HepG2 (cell line): ENCODE data around the gene ZNF282. TPM values are rescaled to one million over a fixed set of nuclear protein-coding genes. Genes with fewer than 3 reads are reported as not detected.

ENCODE experiments used
- AKAP8 ChIP-seq: sonication (generic); formaldehyde crosslinking; IDR thresholded peaks from 2 replicates; pipeline ENCODE4 v1.5.1; 2020; ENCODE audit warnings: mild to moderate bottlenecking, missing genetic modification reagents
- ARHGAP35 ChIP-seq: sonication (generic); formaldehyde crosslinking; IDR thresholded peaks from 2 replicates; pipeline ENCODE4 v1.9.0; 2022; ENCODE audit warnings: mild to moderate bottlenecking, inconsistent platforms, moderate library complexity, missing genetic modification reagents, borderline replicate concordance
- GABPB1 ChIP-seq: IDR thresholded peaks from 2 replicates; pipeline ENCODE4 v1.6.1; 2016; ENCODE audit warnings: mild to moderate bottlenecking, missing genetic modification reagents, moderate library complexity, missing compliant biosample characterization
- GATAD1 ChIP-seq: IDR thresholded peaks from 2 replicates; pipeline ENCODE4 v1.6.1; 2016; ENCODE audit warnings: missing genetic modification reagents, missing compliant biosample characterization
- KMT2B ChIP-seq: IDR thresholded peaks from 2 replicates; pipeline ENCODE4 v1.6.1; 2016; ENCODE audit warnings: missing genetic modification reagents, missing compliant biosample characterization
- MIXL1 ChIP-seq: IDR thresholded peaks from 2 replicates; pipeline ENCODE4 v1.6.1; 2016
- MYNN ChIP-seq: sonication (generic); formaldehyde crosslinking; IDR thresholded peaks from 2 replicates; pipeline ENCODE4 v1.4.0; 2020; ENCODE audit warnings: mild to moderate bottlenecking, low read depth, missing genetic modification reagents
- PHF21A ChIP-seq: sonication (generic); formaldehyde crosslinking; IDR thresholded peaks from 2 replicates; pipeline ENCODE4 v1.5.0; 2020; ENCODE audit warnings: mild to moderate bottlenecking, missing genetic modification reagents
- PHF8 ChIP-seq: sonication (generic); formaldehyde crosslinking; IDR thresholded peaks from 2 replicates; pipeline ENCODE4 v1.5.0; 2020; ENCODE audit warnings: missing genetic modification reagents
- POLR2G ChIP-seq: fragments of 200-400 bp; formaldehyde crosslinking; IDR thresholded peaks from 2 replicates; pipeline ENCODE4 v1.6.1; 2018; ENCODE audit warnings: mild to moderate bottlenecking, low read depth, low read length, moderate library complexity
- RFXAP ChIP-seq: sonication (generic); formaldehyde crosslinking; IDR thresholded peaks from 2 replicates; pipeline ENCODE4 v1.4.0; 2020; ENCODE audit warnings: missing genetic modification reagents, borderline replicate concordance
- SALL1 ChIP-seq: sonication (generic); formaldehyde crosslinking; IDR thresholded peaks from 2 replicates; pipeline ENCODE4 v1.8.0; 2022; ENCODE audit warnings: mild to moderate bottlenecking, missing genetic modification reagents
- SMC3 ChIP-seq: IDR thresholded peaks from 2 replicates; pipeline ENCODE4 v1.6.1; 2011; ENCODE audit warnings: low read length, improper control_type of control experiment
- SSRP1 ChIP-seq: IDR thresholded peaks from 2 replicates; pipeline ENCODE4 v1.6.1; 2016; ENCODE audit warnings: control low read depth
- TARDBP ChIP-seq: sonication (generic); formaldehyde crosslinking; IDR thresholded peaks from 2 replicates; pipeline ENCODE4 v1.8.0; 2022; ENCODE audit warnings: mild to moderate bottlenecking, missing genetic modification reagents
- TBX2 ChIP-seq: sonication (generic); formaldehyde crosslinking; IDR thresholded peaks from 2 replicates; pipeline ENCODE4 v1.5.0; 2020; ENCODE audit warnings: missing genetic modification reagents, mild to moderate bottlenecking, borderline replicate concordance
- YEATS4 ChIP-seq: sonication (generic); formaldehyde crosslinking; IDR thresholded peaks from 2 replicates; pipeline ENCODE4 v1.4.0; 2020; ENCODE audit warnings: missing genetic modification reagents, borderline replicate concordance
- ZNF101 ChIP-seq: sonication (generic); formaldehyde crosslinking; IDR thresholded peaks from 2 replicates; pipeline ENCODE4 v1.4.0; 2020; ENCODE audit warnings: mild to moderate bottlenecking, low read depth, missing genetic modification reagents, borderline replicate concordance
- ZNF124 ChIP-seq: sonication (generic); formaldehyde crosslinking; IDR thresholded peaks from 2 replicates; pipeline ENCODE4 v1.4.0; 2020; ENCODE audit warnings: missing genetic modification reagents
- ZNF138 ChIP-seq: sonication (generic); formaldehyde crosslinking; IDR thresholded peaks from 2 replicates; pipeline ENCODE4 v1.5.0; 2020; ENCODE audit warnings: mild to moderate bottlenecking, low read depth, missing genetic modification reagents
- ZNF143 ChIP-seq: sonication (generic); formaldehyde crosslinking; IDR thresholded peaks from 2 replicates; pipeline ENCODE4 v1.4.0; 2020; ENCODE audit warnings: missing genetic modification reagents
- ZNF496 ChIP-seq: sonication (generic); formaldehyde crosslinking; IDR thresholded peaks from 2 replicates; pipeline ENCODE4 v1.8.1; 2023; ENCODE audit warnings: mild to moderate bottlenecking, moderate library complexity, missing genetic modification reagents; ENCODE audit not compliant: insufficient replicate concordance
- ZNF569 ChIP-seq: sonication (generic); formaldehyde crosslinking; IDR thresholded peaks from 2 replicates; pipeline ENCODE4 v1.5.0; 2020; ENCODE audit warnings: mild to moderate bottlenecking, missing genetic modification reagents, moderate library complexity, borderline replicate concordance
- ZNF816 ChIP-seq: sonication (generic); formaldehyde crosslinking; IDR thresholded peaks from 2 replicates; pipeline ENCODE4 v1.8.0; 2022; ENCODE audit warnings: missing genetic modification reagents, mild to moderate bottlenecking, borderline replicate concordance
- polyA plus RNA-seq, 8 experiments: library from polyadenylated mRNA; depleted of rRNA in 3 of 8; stranded (reverse) in 7 of 8; unstranded in 1 of 8; fragments of >200 nt; fragmentation: Illumina TruSeq in 4 of 8; extraction: Trizol in 4 of 8; gene quantifications; 2 replicates each; pipeline versions ENCODE4 v1.2.1 to v1.2.3, GENCODE V29; 2011 to 2016; ENCODE audit warnings: low read depth in 4 of 8, missing spikeins in 1 of 8, mixed read lengths in 1 of 8; ENCODE audit not compliant: insufficient read depth in 1 of 8
- total RNA-seq, 5 experiments: library from RNA; depleted of rRNA; stranded (reverse); fragments of >200 nt; fragmentation: Illumina TruSeq; extraction: Trizol; gene quantifications; 2 replicates each; pipeline ENCODE4 v1.2.3, GENCODE V29; 2016; ENCODE audit warnings: low read depth in 1 of 5
- TF ChIP-seq, protein P1 (sequence below): sonication (generic); formaldehyde crosslinking; IDR thresholded peaks from 2 replicates; pipeline ENCODE4 v1.4.0; 2020; ENCODE audit warnings: missing genetic modification reagents, borderline replicate concordance
- TF ChIP-seq, protein P2 (sequence below): IDR thresholded peaks from 2 replicates; pipeline ENCODE4 v1.6.1; 2016; ENCODE audit warnings: mild to moderate bottlenecking

ZNF282 gene
- total and polyA plus RNA-seq, 2 of the 13 experiments (the other 11 are each of a cell fraction or from before 2014, with no cell fraction given): 9.1 to 20.9 TPM

DNA sequence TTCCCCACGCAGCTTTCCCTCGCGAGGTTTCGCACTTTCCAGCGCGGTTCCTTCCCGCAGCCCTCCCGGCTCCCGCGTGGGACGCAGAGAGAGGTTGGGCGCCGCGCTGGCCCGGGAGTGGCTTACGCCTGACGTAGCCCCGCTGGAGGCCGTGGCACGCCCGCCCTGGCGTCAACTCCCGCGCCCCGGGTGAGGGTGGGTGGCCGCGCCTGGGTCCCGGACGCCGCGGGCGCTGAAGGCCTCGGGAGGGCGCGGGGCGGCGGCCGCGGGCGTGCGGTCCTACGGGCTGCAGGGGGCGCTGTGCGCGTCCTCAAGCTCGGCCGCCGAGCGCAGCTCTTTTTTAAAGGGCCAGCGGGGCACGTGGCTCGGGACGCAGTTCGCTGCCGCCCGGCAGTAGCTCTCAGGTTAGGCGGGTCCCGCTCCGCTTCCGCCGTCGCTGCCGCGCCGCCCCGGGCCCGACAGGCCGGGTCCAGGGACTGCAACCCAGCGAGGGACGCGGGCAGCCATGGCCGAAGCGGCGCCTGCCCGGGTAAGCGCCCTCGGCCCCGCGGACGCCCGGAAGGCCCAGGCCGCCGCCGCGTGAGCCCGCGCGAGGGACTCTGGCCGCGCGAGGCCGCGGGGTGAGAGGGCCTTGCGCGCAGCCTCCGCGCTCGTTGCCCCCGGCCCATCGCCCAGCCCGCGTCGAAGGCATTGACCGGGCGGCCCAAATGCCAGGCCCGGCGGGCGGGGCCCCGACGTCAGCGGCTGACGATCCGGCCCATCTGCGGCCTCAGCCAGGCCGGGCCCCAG, 66.7 kb downstream of the ZNF282 start, which contains the start of gene ZNF783 (continued):
- peak; percentile 88 for TF ChIP-seq ARHGAP35
- TF ChIP-seq, protein P1, sequence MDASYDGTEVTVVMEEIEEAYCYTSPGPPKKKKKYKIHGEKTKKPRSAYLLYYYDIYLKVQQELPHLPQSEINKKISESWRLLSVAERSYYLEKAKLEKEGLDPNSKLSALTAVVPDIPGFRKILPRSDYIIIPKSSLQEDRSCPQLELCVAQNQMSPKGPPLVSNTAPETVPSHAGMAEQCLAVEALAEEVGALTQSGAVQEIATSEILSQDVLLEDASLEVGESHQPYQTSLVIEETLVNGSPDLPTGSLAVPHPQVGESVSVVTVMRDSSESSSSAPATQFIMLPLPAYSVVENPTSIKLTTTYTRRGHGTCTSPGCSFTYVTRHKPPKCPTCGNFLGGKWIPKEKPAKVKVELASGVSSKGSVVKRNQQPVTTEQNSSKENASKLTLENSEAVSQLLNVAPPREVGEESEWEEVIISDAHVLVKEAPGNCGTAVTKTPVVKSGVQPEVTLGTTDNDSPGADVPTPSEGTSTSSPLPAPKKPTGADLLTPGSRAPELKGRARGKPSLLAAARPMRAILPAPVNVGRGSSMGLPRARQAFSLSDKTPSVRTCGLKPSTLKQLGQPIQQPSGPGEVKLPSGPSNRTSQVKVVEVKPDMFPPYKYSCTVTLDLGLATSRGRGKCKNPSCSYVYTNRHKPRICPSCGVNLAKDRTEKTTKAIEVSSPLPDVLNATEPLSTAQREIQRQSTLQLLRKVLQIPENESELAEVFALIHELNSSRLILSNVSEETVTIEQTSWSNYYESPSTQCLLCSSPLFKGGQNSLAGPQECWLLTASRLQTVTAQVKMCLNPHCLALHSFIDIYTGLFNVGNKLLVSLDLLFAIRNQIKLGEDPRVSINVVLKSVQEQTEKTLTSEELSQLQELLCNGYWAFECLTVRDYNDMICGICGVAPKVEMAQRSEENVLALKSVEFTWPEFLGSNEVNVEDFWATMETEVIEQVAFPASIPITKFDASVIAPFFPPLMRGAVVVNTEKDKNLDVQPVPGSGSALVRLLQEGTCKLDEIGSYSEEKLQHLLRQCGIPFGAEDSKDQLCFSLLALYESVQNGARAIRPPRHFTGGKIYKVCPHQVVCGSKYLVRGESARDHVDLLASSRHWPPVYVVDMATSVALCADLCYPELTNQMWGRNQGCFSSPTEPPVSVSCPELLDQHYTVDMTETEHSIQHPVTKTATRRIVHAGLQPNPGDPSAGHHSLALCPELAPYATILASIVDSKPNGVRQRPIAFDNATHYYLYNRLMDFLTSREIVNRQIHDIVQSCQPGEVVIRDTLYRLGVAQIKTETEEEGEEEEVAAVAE (CRISPR knock-in tag): peak; percentile 59
- no peak for TF ChIP-seq ZNF143 (CRISPR knock-in tag)
- TF ChIP-seq GATAD1 (CRISPR knock-in tag): peak; percentile 76
- TF ChIP-seq ZNF569 (CRISPR knock-in tag): no peak
- peak; percentile 87 for TF ChIP-seq SALL1 (CRISPR knock-in tag)
- no peak for TF ChIP-seq MYNN (CRISPR knock-in tag)
- peak; percentile 70; the same call in 1 of the 2 replicates for TF ChIP-seq GABPB1 (CRISPR knock-in tag)
- TF ChIP-seq ZNF138 (CRISPR knock-in tag): peak; percentile 58; the same call in 1 of the 2 replicates
- peak; percentile 89 for TF ChIP-seq YEATS4
- TF ChIP-seq ZNF124: peak; percentile 56; the same call in 1 of the 2 replicates
- peak; percentile 40; the same call in 1 of the 2 replicates for TF ChIP-seq MIXL1 (CRISPR knock-in tag)
- TF ChIP-seq AKAP8: peak; percentile 45; the same call in 1 of the 2 replicates
- TF ChIP-seq POLR2G: peak; percentile 80
- peak; percentile 93; the same call in 1 of the 2 replicates for TF ChIP-seq ZNF816 (CRISPR knock-in tag)
- TF ChIP-seq, protein P2, sequence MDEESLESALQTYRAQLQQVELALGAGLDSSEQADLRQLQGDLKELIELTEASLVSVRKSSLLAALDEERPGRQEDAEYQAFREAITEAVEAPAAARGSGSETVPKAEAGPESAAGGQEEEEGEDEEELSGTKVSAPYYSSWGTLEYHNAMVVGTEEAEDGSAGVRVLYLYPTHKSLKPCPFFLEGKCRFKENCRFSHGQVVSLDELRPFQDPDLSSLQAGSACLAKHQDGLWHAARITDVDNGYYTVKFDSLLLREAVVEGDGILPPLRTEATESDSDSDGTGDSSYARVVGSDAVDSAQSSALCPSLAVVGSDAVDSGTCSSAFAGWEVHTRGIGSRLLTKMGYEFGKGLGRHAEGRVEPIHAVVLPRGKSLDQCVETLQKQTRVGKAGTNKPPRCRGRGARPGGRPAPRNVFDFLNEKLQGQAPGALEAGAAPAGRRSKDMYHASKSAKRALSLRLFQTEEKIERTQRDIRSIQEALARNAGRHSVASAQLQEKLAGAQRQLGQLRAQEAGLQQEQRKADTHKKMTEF (CRISPR knock-in tag): 0 out of 2 replicates have a peak, but pooled peaks have one; percentile 41
- TF ChIP-seq KMT2B (CRISPR knock-in tag): peak; percentile 74
- peak; percentile 72 for TF ChIP-seq PHF21A (CRISPR knock-in tag)
- TF ChIP-seq SSRP1: no peak
- 0 out of 2 replicates have a peak, but pooled peaks have one; percentile 73 for TF ChIP-seq ZNF101
- TF ChIP-seq SMC3: no peak
- peak; percentile 74; the same call in 1 of the 2 replicates for TF ChIP-seq TARDBP
- peak; percentile 77 for TF ChIP-seq PHF8 (CRISPR knock-in tag)
- peak; percentile 47 for TF ChIP-seq ZNF496 (CRISPR knock-in tag)
- TF ChIP-seq TBX2 (CRISPR knock-in tag): no peak; the same call in none of the 2 replicates
- peak; percentile 77; the same call in 1 of the 2 replicates for TF ChIP-seq RFXAP (CRISPR knock-in tag)
